ENCODE results near the gene C2CD2. TPM values are rescaled to one million over a fixed set of nuclear protein-coding genes. Genes with fewer than 3 reads are reported as not detected.

C2CD2 gene
- total RNA-seq, 6 experiments from 2014 or later = 7.3 to 11.4 (median 8.3) TPM

GRCh38 chr21:41887667-41888066 is 66.2 kb downstream of the C2CD2 start:
- Histone ChIP-seq H3K4me1 (no peaks in the 10 kb centered on the region), H3K9me3 (no peaks in the 10 kb centered on the region), H3K27me3 (no peaks in the 10 kb centered on the region), H3K4me3 (no peak overlapping the region), H3K36me3 (no peaks in the 10 kb centered on the region), H3K27ac (no peak overlapping the region)
- no peak for ATAC-seq
- DNase-seq = no peak
- intact Hi-C loops (cut with DNase I) = no loop called here
- TF ChIP-seq CTCF (IDR thresholded peaks at IDR 0.05) = no peak
- TF ChIP-seq POLR2A (IDR thresholded peaks at IDR 0.05) = no peak
- WGBS (ENCODE audit: insufficient coverage, low coverage, low lambda C conversion rate, missing lambda C conversion rate) = 73% methylated on average over 5 of the region's 5 CpGs

GRCh38 chr21:41886328-41886727 is 67.5 kb downstream of the C2CD2 start:
- H3K4me3 ChIP-seq = no peak overlapping the region
- WGBS (ENCODE audit: insufficient coverage, low coverage, low lambda C conversion rate, missing lambda C conversion rate) = 83% methylated on average over 7 of the region's 7 CpGs
- H3K9me3 ChIP-seq = no peaks in the 10 kb centered on the region
- intact Hi-C loops (cut with DNase I) = no loop called here
- no peaks in the 10 kb centered on the region for H3K4me1 ChIP-seq
- no peak for TF ChIP-seq POLR2A (IDR thresholded peaks at IDR 0.05)
- no peak for TF ChIP-seq CTCF (IDR thresholded peaks at IDR 0.05)
- no peak for DNase-seq
- no peak overlapping the region for H3K27ac ChIP-seq
- ATAC-seq = no peak
- no peaks in the 10 kb centered on the region for H3K36me3 ChIP-seq
- no peaks in the 10 kb centered on the region for H3K27me3 ChIP-seq

- no peaks in the 10 kb centered on the region for H3K9me3 ChIP-seq
- intact Hi-C loops (cut with DNase I) = no loop called here
- no peaks in the 10 kb centered on the region for H3K4me1 ChIP-seq
- H3K27ac ChIP-seq = no peak overlapping the region
- no peak overlapping the region for H3K4me3 ChIP-seq
- no peaks in the 10 kb centered on the region for H3K27me3 ChIP-seq
- 53% methylated on average over 13 of the region's 22 CpGs for WGBS (ENCODE audit: insufficient coverage, low coverage, low lambda C conversion rate, missing lambda C conversion rate)
- DNase-seq (no peak), ATAC-seq (no peak)
- TF ChIP-seq POLR2A (IDR thresholded peaks at IDR 0.05) (no peak), CTCF (IDR thresholded peaks at IDR 0.05) (no peak)
- no peaks in the 10 kb centered on the region for H3K36me3 ChIP-seq
Measured at GRCh38 chr21:41885341-41886024, 68.3 kb downstream of the C2CD2 start.

- Histone ChIP-seq H3K27me3 (no peaks in the 10 kb centered on the region), H3K4me1 (no peaks in the 10 kb centered on the region), H3K36me3 (no peaks in the 10 kb centered on the region), H3K9me3 (no peaks in the 10 kb centered on the region), H3K27ac (no peak overlapping the region), H3K4me3 (no peak overlapping the region)
- TF ChIP-seq POLR2A (IDR thresholded peaks at IDR 0.05) (no peak), CTCF (IDR thresholded peaks at IDR 0.05) (no peak)
- ATAC-seq (peak in 1 of 4 donors; percentile 33), DNase-seq (no peak)
- intact Hi-C loops (cut with DNase I) = no loop called here
- 86% methylated on average over 5 of the region's 19 CpGs for WGBS (ENCODE audit: insufficient coverage, low coverage, low lambda C conversion rate, missing lambda C conversion rate)
Measured at GRCh38 chr21:41884501-41885030, 69.3 kb downstream of the C2CD2 start.

All from right lobe of liver (tissue), 6 donors.